ENCODE measurements around the gene UFD1. TPM values are rescaled to one million over a fixed set of nuclear protein-coding genes. Genes with fewer than 3 reads are reported as not detected.

UFD1 gene
- total and polyA plus RNA-seq, 2 of the 13 experiments (the other 11 are each of a cell fraction or from before 2014, with no cell fraction given) = 47.9 to 51.1 TPM

DNA sequence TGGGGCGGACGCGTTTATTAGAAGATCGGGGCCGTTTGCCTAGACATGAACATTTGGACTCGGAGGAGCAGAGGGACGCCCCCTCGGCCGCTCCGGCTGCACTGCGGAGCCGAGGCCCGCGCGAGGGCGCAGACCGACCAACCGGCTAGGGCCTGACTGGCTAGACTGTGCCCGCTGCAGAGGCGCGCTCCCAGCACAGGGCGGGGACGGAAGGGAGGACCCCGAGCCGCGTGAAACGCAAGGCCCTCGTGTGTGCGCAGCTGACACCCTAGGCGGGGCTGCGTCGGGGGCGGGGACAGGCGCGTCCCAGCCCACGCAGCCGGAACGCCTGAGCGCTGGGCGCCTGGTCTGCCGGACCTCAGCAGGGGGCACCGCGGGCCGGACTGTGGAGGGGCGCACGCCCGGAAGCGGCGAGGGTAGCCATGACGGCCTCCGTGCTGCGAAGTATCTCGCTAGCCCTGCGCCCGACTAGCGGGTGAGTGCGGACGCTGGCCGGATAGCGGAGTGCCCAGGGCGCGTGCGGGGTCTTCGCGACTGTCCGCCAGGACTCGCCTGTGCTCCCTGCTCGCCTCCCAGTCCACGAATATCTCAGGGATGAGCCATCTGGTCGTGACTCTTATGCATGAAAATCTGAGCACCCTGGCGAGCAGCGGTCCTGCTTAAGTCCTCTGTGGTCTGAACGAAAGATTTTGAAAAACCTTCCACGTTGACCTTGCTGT, 46.7 kb downstream of the UFD1 start, which contains the start of gene MRPL40 (continued):
- TF ChIP-seq, protein P1, sequence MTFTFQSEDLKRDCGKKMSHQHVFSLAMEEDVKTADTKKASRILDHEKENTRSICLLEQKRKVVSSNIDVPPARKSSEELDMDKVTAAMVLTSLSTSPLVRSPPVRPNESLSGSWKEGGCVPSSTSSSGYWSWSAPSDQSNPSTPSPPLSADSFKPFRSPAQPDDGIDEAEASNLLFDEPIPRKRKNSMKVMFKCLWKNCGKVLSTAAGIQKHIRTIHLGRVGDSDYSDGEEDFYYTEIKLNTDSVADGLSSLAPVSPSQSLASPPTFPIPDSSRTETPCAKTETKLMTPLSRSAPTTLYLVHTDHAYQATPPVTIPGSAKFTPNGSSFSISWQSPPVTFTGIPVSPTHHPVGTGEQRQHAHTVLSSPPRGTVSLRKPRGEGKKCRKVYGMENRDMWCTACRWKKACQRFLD (CRISPR knock-in tag; IDR thresholded peaks at IDR 0.05; ENCODE audit: borderline replicate concordance) = peak; percentile 78; the same call in 1 of the 2 replicates
- TF ChIP-seq EHMT2 (IDR thresholded peaks at IDR 0.05; ENCODE audit: borderline replicate concordance, low read depth, low read length) (no peak), SCMH1 (CRISPR knock-in tag; IDR thresholded peaks at IDR 0.05; ENCODE audit: borderline replicate concordance) (no peak), CC2D1A (CRISPR knock-in tag; IDR thresholded peaks at IDR 0.05) (no peak), NR2F1 (CRISPR knock-in tag; IDR thresholded peaks at IDR 0.05) (no peak), DMAP1 (CRISPR knock-in tag; IDR thresholded peaks at IDR 0.05) (peak; percentile 98), MXD4 (CRISPR knock-in tag; IDR thresholded peaks at IDR 0.05) (peak; percentile 96), RXRB (CRISPR knock-in tag; IDR thresholded peaks at IDR 0.05; ENCODE audit: borderline replicate concordance) (peak; percentile 90), ZNF230 (CRISPR knock-in tag; IDR thresholded peaks at IDR 0.05) (peak; percentile 84), ZNF326 (CRISPR knock-in tag; IDR thresholded peaks at IDR 0.05; ENCODE audit: borderline replicate concordance) (no peak), HHEX (CRISPR knock-in tag; IDR thresholded peaks at IDR 0.05) (no peak)
- TF ChIP-seq, protein P2, sequence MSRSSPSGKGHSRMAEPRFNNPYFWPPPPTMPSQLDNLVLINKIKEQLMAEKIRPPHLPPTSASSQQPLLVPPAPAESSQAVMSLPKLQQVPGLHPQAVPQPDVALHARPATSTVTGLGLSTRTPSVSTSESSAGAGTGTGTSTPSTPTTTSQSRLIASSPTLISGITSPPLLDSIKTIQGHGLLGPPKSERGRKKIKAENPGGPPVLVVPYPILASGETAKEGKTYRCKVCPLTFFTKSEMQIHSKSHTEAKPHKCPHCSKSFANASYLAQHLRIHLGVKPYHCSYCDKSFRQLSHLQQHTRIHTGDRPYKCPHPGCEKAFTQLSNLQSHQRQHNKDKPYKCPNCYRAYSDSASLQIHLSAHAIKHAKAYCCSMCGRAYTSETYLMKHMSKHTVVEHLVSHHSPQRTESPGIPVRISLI (CRISPR knock-in tag; IDR thresholded peaks at IDR 0.05; ENCODE audit: borderline replicate concordance) = peak; percentile 79
- TF ChIP-seq, protein P3, sequence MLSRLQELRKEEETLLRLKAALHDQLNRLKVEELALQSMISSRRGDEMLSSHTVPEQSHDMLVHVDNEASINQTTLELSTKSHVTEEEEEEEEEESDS (CRISPR knock-in tag; IDR thresholded peaks at IDR 0.05; ENCODE audit: borderline replicate concordance) = peak; percentile 90; the same call in 1 of the 2 replicates
- TF ChIP-seq, protein P4, sequence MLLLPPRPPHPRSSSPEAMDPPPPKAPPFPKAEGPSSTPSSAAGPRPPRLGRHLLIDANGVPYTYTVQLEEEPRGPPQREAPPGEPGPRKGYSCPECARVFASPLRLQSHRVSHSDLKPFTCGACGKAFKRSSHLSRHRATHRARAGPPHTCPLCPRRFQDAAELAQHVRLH (CRISPR knock-in tag; IDR thresholded peaks at IDR 0.05; ENCODE audit: borderline replicate concordance, low read depth) = peak; percentile 94; the same call in 1 of the 2 replicates
- TF ChIP-seq, protein P5, sequence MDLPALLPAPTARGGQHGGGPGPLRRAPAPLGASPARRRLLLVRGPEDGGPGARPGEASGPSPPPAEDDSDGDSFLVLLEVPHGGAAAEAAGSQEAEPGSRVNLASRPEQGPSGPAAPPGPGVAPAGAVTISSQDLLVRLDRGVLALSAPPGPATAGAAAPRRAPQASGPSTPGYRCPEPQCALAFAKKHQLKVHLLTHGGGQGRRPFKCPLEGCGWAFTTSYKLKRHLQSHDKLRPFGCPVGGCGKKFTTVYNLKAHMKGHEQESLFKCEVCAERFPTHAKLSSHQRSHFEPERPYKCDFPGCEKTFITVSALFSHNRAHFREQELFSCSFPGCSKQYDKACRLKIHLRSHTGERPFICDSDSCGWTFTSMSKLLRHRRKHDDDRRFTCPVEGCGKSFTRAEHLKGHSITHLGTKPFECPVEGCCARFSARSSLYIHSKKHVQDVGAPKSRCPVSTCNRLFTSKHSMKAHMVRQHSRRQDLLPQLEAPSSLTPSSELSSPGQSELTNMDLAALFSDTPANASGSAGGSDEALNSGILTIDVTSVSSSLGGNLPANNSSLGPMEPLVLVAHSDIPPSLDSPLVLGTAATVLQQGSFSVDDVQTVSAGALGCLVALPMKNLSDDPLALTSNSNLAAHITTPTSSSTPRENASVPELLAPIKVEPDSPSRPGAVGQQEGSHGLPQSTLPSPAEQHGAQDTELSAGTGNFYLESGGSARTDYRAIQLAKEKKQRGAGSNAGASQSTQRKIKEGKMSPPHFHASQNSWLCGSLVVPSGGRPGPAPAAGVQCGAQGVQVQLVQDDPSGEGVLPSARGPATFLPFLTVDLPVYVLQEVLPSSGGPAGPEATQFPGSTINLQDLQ (CRISPR knock-in tag; IDR thresholded peaks at IDR 0.05) = peak; percentile 79
- TF ChIP-seq, protein P6, sequence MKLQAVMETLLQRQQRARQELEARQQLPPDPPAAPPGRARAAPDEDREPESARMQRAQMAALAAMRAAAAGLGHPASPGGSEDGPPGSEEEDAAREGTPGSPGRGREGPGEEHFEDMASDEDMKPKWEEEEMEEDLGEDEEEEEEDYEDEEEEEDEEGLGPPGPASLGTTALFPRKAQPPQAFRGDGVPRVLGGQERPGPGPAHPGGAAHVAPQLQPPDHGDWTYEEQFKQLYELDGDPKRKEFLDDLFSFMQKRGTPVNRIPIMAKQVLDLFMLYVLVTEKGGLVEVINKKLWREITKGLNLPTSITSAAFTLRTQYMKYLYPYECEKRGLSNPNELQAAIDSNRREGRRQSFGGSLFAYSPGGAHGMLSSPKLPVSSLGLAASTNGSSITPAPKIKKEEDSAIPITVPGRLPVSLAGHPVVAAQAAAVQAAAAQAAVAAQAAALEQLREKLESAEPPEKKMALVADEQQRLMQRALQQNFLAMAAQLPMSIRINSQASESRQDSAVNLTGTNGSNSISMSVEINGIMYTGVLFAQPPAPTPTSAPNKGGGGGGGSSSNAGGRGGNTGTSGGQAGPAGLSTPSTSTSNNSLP (IDR thresholded peaks at IDR 0.05; ENCODE audit: low read depth, low read length) = peak; percentile 64
- TF ChIP-seq, protein P7, sequence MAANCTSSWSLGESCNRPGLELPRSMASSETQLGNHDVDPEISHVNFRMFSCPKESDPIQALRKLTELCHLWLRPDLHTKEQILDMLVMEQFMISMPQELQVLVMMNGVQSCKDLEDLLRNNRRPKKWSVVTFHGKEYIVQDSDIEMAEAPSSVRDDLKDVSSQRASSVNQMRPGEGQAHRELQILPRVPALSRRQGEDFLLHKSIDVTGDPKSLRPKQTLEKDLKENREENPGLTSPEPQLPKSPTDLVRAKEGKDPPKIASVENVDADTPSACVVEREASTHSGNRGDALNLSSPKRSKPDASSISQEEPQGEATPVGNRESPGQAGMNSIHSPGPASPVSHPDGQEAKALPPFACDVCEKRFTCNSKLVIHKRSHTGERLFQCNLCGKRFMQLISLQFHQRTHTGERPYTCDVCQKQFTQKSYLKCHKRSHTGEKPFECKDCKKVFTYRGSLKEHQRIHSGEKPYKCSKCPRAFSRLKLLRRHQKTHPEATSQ (CRISPR knock-in tag; IDR thresholded peaks at IDR 0.05; ENCODE audit: borderline replicate concordance) = peak; percentile 87

All from HepG2 (cell line).